CD4-positive, alpha-beta T cell treated with Interleukin-4 for 1 hour (primary cell): ENCODE measurements around the gene SLC19A2.
"Not testable (repeated sequence)": the region's sequence is repeated elsewhere in the genome, so short reads cannot be mapped to it uniquely, and the experiment has no call there.

Experiments
- DNase-seq, 2 donors: peaks; one replicate each; pipeline ENCODE4 v3.0.0-alpha.2; 2020 to 2022

The SLC19A2 gene

GRCh38 chr1:169508432-169509338 is 22.9 kb upstream of the SLC19A2 start:
- DNase-seq = no peak

- no peak for DNase-seq
These were observed 21.7 kb upstream of the SLC19A2 start for GRCh38 chr1:169507413-169507812.

GRCh38 chr1:169503601-169504000 is 17.9 kb upstream of the SLC19A2 start:
- DNase-seq = not testable (repeated sequence)

GRCh38 chr1:169499807-169500206 is 14.1 kb upstream of the SLC19A2 start:
- DNase-seq = no peak

GRCh38 chr1:169497317-169497716 is 11.6 kb upstream of the SLC19A2 start:
- DNase-seq = no peak

GRCh38 chr1:169495916-169496315 is 10.2 kb upstream of the SLC19A2 start:
- DNase-seq = no peak

GRCh38 chr1:169495046-169495775 is 9.5 kb upstream of the SLC19A2 start:
- DNase-seq = no peak

GRCh38 chr1:169494343-169494742 is 8.6 kb upstream of the SLC19A2 start:
- DNase-seq = no peak

GRCh38 chr1:169493251-169493650 is 7.5 kb upstream of the SLC19A2 start:
- DNase-seq = no peak

GRCh38 chr1:169491845-169492281 is 6.1 kb upstream of the SLC19A2 start:
- no peak for DNase-seq

- DNase-seq = no peak
These were observed 2.4 kb upstream of the SLC19A2 start for GRCh38 chr1:169488157-169488556.

- DNase-seq = no peak
These were observed 1.8 kb upstream of the SLC19A2 start for GRCh38 chr1:169487561-169487960.

GRCh38 chr1:169487133-169487532 is 1.4 kb upstream of the SLC19A2 start:
- no peak for DNase-seq

- DNase-seq = peak in 1 of 2 donors; percentile 8
These were observed 722 bp upstream of the SLC19A2 start for GRCh38 chr1:169486281-169487051.

- peak; percentile 30 for DNase-seq
These were observed 887 bp downstream of the SLC19A2 start for GRCh38 chr1:169484683-169485430.

GRCh38 chr1:169484101-169484500 is 1.6 kb downstream of the SLC19A2 start:
- no peak for DNase-seq

GRCh38 chr1:169483500-169483966 is 2.2 kb downstream of the SLC19A2 start:
- no peak for DNase-seq

- DNase-seq = no peak
These were observed 6.2 kb downstream of the SLC19A2 start for GRCh38 chr1:169479363-169480066.

- DNase-seq = no peak
These were observed 7.6 kb downstream of the SLC19A2 start for GRCh38 chr1:169478094-169478672.

- no peak for DNase-seq
These were observed 9.8 kb downstream of the SLC19A2 start for GRCh38 chr1:169475806-169476387.
